Colonic mucosa (tissue), 4 donors: ENCODE results near the gene FXN. TPM values are rescaled to one million over a fixed set of nuclear protein-coding genes. Genes with fewer than 3 reads are reported as not detected.

ENCODE experiments used
- DNase-seq: peaks from one replicate; pipeline ENCODE4 v3.0.0-alpha.2; 2020
- H3K27ac ChIP-seq: fragments of 200-600 bp; one replicate; pipeline ENCODE4 v1.8.0; 2021
- H3K27me3 ChIP-seq: fragments of 200-600 bp; one replicate; pipeline ENCODE4 v1.8.0; 2021
- H3K36me3 ChIP-seq: fragments of 200-600 bp; one replicate; pipeline ENCODE4 v1.8.0; 2021
- H3K4me1 ChIP-seq: fragments of 200-600 bp; one replicate; pipeline ENCODE4 v1.8.0; 2021; ENCODE audit warnings: mild to moderate bottlenecking
- H3K4me3 ChIP-seq: fragments of 200-600 bp; one replicate; pipeline ENCODE4 v1.8.0; 2021
- H3K9ac ChIP-seq, 2 donors: one replicate each; pipeline ENCODE4 v1.7.0; 2013; ENCODE audit warnings: control low read depth in 2 of 2, low read depth in 2 of 2, low read length in 2 of 2
- H3K9me3 ChIP-seq: fragments of 200-600 bp; one replicate; pipeline ENCODE4 v1.8.0; 2021
- intact Hi-C: fragments of 100-400 bp; cut with DNase I; formaldehyde crosslinking; loops from one replicate; pipeline ENCODE4 v1.14.1; 2022
- total RNA-seq, 2 donors: library from RNA; stranded (reverse); fragmentation: NEBNext Ultra II Directional in 1 of 2; extraction: Animal tissue kit (Norgen Biotek cat#: 25700) in 1 of 2; gene quantifications; one replicate each; pipeline ENCODE4 v1.2.1, GENCODE V29; 2021
- TF ChIP-seq, protein P1 (sequence below): fragments of 200-600 bp; IDR thresholded peaks from one replicate; pipeline ENCODE4 v1.8.0; 2022; ENCODE audit warnings: antibody characterized with exemption, mild to moderate bottlenecking
- donor health status: healthy.
- donor health status: DM: no; HTN: no; CAD: no.
- donor health status: DM: no; HTN: no; CAD: no.

The FXN gene
- total RNA-seq, 2 donors from 2014 or later, result 9.7 to 16.9 TPM

DNA sequence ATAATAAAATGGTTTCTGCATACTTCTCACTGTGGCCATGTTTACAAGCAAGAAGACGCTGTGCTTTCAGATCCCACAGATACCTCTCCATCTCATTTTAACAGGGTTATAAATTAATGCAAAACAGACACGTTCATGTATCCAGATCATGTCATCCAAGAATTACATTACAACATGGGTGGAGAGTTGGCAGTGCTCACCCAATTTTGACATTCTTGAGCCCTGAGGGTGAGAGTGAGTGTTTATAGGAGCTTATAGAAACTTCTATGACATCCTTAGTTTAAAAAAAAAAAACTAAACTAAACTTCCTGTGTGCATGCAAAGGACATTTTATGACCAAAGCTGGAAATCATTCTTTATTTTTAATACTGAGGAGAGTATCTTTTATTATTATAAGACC lies 30.7 kb upstream of the FXN start:
- Histone ChIP-seq H3K27me3 (no peaks in the 10 kb centered on the region), H3K9me3 (no peaks in the 10 kb centered on the region), H3K4me3 (no peak overlapping the region), H3K4me1 (no peaks in the 10 kb centered on the region), H3K9ac (no peak overlapping the region), H3K27ac (no peak overlapping the region), H3K36me3 (no peaks in the 10 kb centered on the region)
- no peak for DNase-seq
- TF ChIP-seq, protein P1, sequence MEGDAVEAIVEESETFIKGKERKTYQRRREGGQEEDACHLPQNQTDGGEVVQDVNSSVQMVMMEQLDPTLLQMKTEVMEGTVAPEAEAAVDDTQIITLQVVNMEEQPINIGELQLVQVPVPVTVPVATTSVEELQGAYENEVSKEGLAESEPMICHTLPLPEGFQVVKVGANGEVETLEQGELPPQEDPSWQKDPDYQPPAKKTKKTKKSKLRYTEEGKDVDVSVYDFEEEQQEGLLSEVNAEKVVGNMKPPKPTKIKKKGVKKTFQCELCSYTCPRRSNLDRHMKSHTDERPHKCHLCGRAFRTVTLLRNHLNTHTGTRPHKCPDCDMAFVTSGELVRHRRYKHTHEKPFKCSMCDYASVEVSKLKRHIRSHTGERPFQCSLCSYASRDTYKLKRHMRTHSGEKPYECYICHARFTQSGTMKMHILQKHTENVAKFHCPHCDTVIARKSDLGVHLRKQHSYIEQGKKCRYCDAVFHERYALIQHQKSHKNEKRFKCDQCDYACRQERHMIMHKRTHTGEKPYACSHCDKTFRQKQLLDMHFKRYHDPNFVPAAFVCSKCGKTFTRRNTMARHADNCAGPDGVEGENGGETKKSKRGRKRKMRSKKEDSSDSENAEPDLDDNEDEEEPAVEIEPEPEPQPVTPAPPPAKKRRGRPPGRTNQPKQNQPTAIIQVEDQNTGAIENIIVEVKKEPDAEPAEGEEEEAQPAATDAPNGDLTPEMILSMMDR, result no peak
- intact Hi-C loops, result no loop called here

DNA sequence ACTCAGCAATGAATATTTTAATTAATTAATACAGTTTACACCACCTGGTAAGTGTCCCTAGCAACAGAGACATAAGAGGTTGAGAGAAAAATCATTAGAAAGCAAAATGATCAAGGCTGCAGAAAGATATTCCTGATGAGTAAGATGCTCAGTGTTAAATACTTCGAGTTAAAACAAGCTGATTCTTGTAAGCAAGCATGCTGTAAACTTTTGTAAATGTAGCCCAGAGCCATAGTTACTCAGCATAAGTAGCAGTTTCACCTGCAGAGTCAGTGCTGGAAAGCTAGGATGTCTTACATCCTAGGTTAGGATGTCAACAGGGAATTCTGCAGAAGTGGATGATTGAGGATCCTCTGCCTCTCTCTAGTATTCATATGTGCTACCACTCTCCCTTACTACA lies 25.8 kb upstream of the FXN start:
- H3K9me3 ChIP-seq, result no peaks in the 10 kb centered on the region
- H3K36me3 ChIP-seq, result no peaks in the 10 kb centered on the region
- no peak overlapping the region for H3K27ac ChIP-seq
- H3K27me3 ChIP-seq, result no peaks in the 10 kb centered on the region
- TF ChIP-seq, protein P1, result no peak
- intact Hi-C loops, result no loop called here
- DNase-seq, result no peak
- H3K4me1 ChIP-seq, result no peaks in the 10 kb centered on the region
- no peak overlapping the region for H3K4me3 ChIP-seq
- H3K9ac ChIP-seq, result no peak overlapping the region

DNA sequence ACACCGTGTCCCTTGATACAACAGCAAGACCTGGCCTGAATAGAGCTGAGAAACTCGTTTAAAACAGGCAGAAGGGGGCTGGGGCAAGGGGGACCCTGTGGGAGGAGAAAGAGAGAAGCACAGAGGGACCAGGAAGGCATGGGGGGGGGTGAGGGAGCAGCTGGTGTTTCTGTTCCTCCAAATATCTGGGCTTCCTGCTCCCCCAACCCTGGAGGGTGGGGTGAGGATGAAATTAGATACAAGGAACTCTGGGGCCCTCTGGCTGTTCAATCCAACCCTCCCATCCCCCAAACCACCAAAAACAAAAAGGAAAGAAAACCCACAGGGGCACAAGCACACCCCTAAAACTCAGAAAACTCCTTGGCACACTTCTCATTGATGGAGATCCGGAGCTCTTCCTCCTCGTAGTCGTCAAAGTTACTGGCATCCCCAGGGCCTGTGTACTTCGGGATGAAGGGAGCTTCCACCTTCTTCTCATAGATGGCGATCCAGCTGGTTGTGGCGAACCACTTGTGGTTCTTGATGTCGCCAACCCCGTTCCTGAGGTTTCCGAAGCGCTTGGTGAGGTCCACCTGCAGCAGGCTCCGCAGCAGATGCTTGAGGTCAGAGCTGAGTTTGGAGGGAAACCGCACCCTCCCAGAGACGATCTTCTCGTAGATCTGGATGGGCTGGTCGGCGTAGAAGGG lies 22.7 kb upstream of the FXN start:
- no peaks in the 10 kb centered on the region for H3K9me3 ChIP-seq
- no peak overlapping the region for H3K4me3 ChIP-seq
- no peaks in the 10 kb centered on the region for H3K36me3 ChIP-seq
- intact Hi-C loops, result no loop called here
- H3K27ac ChIP-seq, result no peak overlapping the region
- TF ChIP-seq, protein P1, result no peak
- H3K9ac ChIP-seq, result no peak overlapping the region
- no peaks in the 10 kb centered on the region for H3K27me3 ChIP-seq
- no peak for DNase-seq
- no peaks in the 10 kb centered on the region for H3K4me1 ChIP-seq

DNA sequence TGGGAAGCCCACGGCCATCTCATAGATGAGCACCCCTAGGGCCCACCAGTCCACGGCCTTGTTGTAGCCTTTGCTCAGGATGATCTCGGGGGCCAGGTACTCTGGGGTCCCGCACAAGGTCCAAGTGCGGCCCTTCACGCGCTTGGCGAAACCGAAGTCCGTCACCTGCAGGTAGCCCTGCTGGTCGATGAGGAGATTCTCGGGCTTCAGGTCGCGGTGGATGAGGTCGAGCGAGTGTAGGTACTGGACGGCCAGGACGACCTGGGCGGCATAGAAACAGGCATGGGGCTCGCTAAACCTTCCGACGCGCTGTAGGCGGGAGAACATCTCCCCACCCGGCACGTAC lies 22.2 kb upstream of the FXN start:
- DNase-seq, result no peak
- Histone ChIP-seq H3K4me1 (no peaks in the 10 kb centered on the region), H3K27ac (no peak overlapping the region), H3K27me3 (no peaks in the 10 kb centered on the region), H3K36me3 (no peaks in the 10 kb centered on the region), H3K9me3 (no peaks in the 10 kb centered on the region), H3K4me3 (no peak overlapping the region), H3K9ac (no peak overlapping the region)
- intact Hi-C loops, result no loop called here
- TF ChIP-seq, protein P1, result no peak

DNA sequence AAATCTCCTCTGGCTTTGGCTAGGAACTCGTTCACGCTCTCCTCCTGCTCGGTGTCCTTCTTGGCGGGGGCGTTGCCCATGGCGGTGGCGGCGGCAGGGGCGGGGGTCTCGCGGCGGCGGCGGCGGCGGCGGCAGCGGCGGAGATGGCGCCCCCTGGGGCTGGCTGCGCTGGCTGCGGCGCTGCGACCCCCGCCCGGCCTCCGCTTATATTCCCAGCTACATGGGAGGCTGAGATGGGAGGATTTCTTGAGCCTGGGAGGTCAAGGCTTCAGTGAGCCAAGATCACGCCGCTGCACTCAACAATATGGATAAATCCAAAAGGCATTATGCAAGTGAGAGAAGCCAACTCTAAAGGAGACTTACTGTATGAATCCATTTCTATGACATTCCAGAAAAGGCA lies 21.5 kb upstream of the FXN start, which contains the start of gene PRKACG:
PRKACG (minus strand) TSS at position 101 of the 400 bp plus-strand sequence; CDS start at position 80, 21 bp downstream.
- no peak within 1 kb of the TSS for H3K4me3 ChIP-seq
- intact Hi-C loops, result no loop called here
- H3K9ac ChIP-seq, result no peak within 1 kb of the TSS
- no peaks in the 10 kb centered on the region for H3K27me3 ChIP-seq
- no peaks in the 10 kb centered on the region for H3K36me3 ChIP-seq
- TF ChIP-seq, protein P1, result no peak
- no peaks in the 10 kb centered on the region for H3K9me3 ChIP-seq
- H3K4me1 ChIP-seq, result no peaks in the 10 kb centered on the region
- DNase-seq, result no peak
- no peak within 1 kb of the TSS for H3K27ac ChIP-seq
